H9 (cell line): Measurements from ENCODE around the gene CCNL1. TPM values are rescaled to one million over a fixed set of nuclear protein-coding genes. Genes with fewer than 3 reads are reported as not detected.

ENCODE experiments used
- DNase-seq: peaks from one replicate; pipeline ENCODE4 v3.0.0-alpha.2; 2017
- H2AFZ ChIP-seq: one replicate; pipeline ENCODE4 v1.6.1; 2013; ENCODE audit warnings: mild to moderate bottlenecking, low read length, control low read depth, moderate library complexity
- H2AK5ac ChIP-seq: 2 replicates; pipeline ENCODE4 v1.6.1; 2013; ENCODE audit warnings: low read length, control low read depth, mixed read lengths; ENCODE audit not compliant: insufficient read length
- H2BK120ac ChIP-seq: one replicate; pipeline ENCODE4 v1.6.1; 2013; ENCODE audit warnings: low read depth, mild to moderate bottlenecking, low read length, control low read depth, inconsistent platforms; ENCODE audit not compliant: poor library complexity, severe bottlenecking
- H2BK12ac ChIP-seq: 2 replicates; pipeline ENCODE4 v1.6.1; 2013; ENCODE audit warnings: low read length, control low read depth, mixed read lengths, low read depth; ENCODE audit not compliant: insufficient read length
- H2BK15ac ChIP-seq: 2 replicates; pipeline ENCODE4 v1.6.1; 2013; ENCODE audit warnings: low read depth, low read length, control low read depth
- H2BK20ac ChIP-seq: one replicate; pipeline ENCODE4 v1.6.1; 2013; ENCODE audit warnings: low read depth, mild to moderate bottlenecking, low read length, control low read depth, inconsistent platforms; ENCODE audit not compliant: poor library complexity, severe bottlenecking
- H2BK5ac ChIP-seq: 2 replicates; pipeline ENCODE4 v1.6.1; 2013; ENCODE audit warnings: low read length, control low read depth, mixed read lengths; ENCODE audit not compliant: insufficient read length
- H3K14ac ChIP-seq: 2 replicates; pipeline ENCODE4 v1.6.1; 2013; ENCODE audit warnings: low read length, control low read depth; ENCODE audit not compliant: insufficient read depth
- H3K18ac ChIP-seq: 2 replicates; pipeline ENCODE4 v1.6.1; 2013; ENCODE audit warnings: low read depth, mild to moderate bottlenecking, mixed read lengths, low read length, control low read depth; ENCODE audit not compliant: insufficient read length
- H3K23ac ChIP-seq: 2 replicates; pipeline ENCODE4 v1.6.1; 2013; ENCODE audit warnings: low read length, control low read depth, mixed read lengths, low read depth; ENCODE audit not compliant: insufficient read length
- H3K23me2 ChIP-seq: 2 replicates; pipeline ENCODE4 v1.6.1; 2013; ENCODE audit warnings: low read depth, mild to moderate bottlenecking, mixed read lengths, low read length, control low read depth; ENCODE audit not compliant: insufficient read length, poor library complexity, severe bottlenecking
- H3K27ac ChIP-seq: 2 replicates; pipeline ENCODE4 v1.5.1; 2013; ENCODE audit warnings: low read length, control low read depth, mixed read lengths, low read depth; ENCODE audit not compliant: insufficient read length
- H3K27me3 ChIP-seq: 2 replicates; pipeline ENCODE4 v1.6.1; 2013; ENCODE audit warnings: low read length, control low read depth, inconsistent platforms; ENCODE audit not compliant: insufficient read depth
- H3K4ac ChIP-seq: 2 replicates; pipeline ENCODE4 v1.6.1; 2013; ENCODE audit warnings: low read depth, mild to moderate bottlenecking, control low read depth, inconsistent platforms, low read length, moderate library complexity
- H3K4me1 ChIP-seq: 2 replicates; pipeline ENCODE4 v1.6.1; 2013; ENCODE audit warnings: low read length, control low read depth, inconsistent platforms; ENCODE audit not compliant: insufficient read depth
- H3K4me2 ChIP-seq: 2 replicates; pipeline ENCODE4 v1.6.1; 2013; ENCODE audit warnings: low read length, control low read depth, mixed read lengths; ENCODE audit not compliant: insufficient read length, insufficient read depth
- H3K56ac ChIP-seq: 2 replicates; pipeline ENCODE4 v1.6.1; 2013; ENCODE audit warnings: low read depth, mild to moderate bottlenecking, mixed read lengths, low read length, control low read depth; ENCODE audit not compliant: insufficient read length
- H3K79me1 ChIP-seq: 2 replicates; pipeline ENCODE4 v1.6.1; 2013; ENCODE audit warnings: low read depth, mild to moderate bottlenecking, moderate library complexity, low read length, control low read depth, inconsistent platforms; ENCODE audit not compliant: insufficient read depth, poor library complexity, severe bottlenecking
- H3K79me2 ChIP-seq: 2 replicates; pipeline ENCODE4 v1.6.1; 2013; ENCODE audit warnings: low read length, control low read depth, inconsistent platforms; ENCODE audit not compliant: insufficient read depth
- H3K9ac ChIP-seq: 2 replicates; pipeline ENCODE4 v1.6.1; 2013; ENCODE audit warnings: low read length, control low read depth, mixed read lengths; ENCODE audit not compliant: insufficient read length; ENCODE audit errors: extremely low read depth
- H3K9me3 ChIP-seq: one replicate; pipeline ENCODE4 v1.6.1; 2013; ENCODE audit warnings: low read depth, low read length, inconsistent platforms; ENCODE audit not compliant: control insufficient read depth
- H3T11ph ChIP-seq: one replicate; pipeline ENCODE4 v1.6.1; 2013; ENCODE audit warnings: mild to moderate bottlenecking, low read length, control low read depth, inconsistent platforms
- H4K20me1 ChIP-seq: one replicate; pipeline ENCODE4 v1.6.1; 2013; ENCODE audit not compliant: control insufficient read depth, insufficient read length, insufficient read depth
- H4K5ac ChIP-seq: 2 replicates; pipeline ENCODE4 v1.6.1; 2013; ENCODE audit warnings: low read depth, mild to moderate bottlenecking, mixed read lengths, low read length, control low read depth; ENCODE audit not compliant: insufficient read length
- H4K8ac ChIP-seq: replicated peaks from 2 replicates; pipeline ENCODE4 v1.6.1; 2013; ENCODE audit warnings: low read length, control low read depth, mixed read lengths, low read depth; ENCODE audit not compliant: insufficient read length
- H4K91ac ChIP-seq: 2 replicates; pipeline ENCODE4 v1.6.1; 2013; ENCODE audit warnings: low read depth, mild to moderate bottlenecking, moderate library complexity, mixed read lengths, low read length, control low read depth; ENCODE audit not compliant: insufficient read length
- H3K27ac Mint-ChIP-seq, 3 experiments: 2 replicates in 2 of 3; 3 replicates in 1 of 3; pipeline ENCODE4 v1.8.0; 2020 to 2021; ENCODE audit warnings: mixed read lengths in 3 of 3, mild to moderate bottlenecking in 1 of 3, moderate library complexity in 1 of 3
- H3K27me3 Mint-ChIP-seq: 2 replicates; pipeline ENCODE4 v1.8.0; 2021; ENCODE audit warnings: low read depth, mild to moderate bottlenecking, moderate library complexity, mixed read lengths
- H3K36me3 Mint-ChIP-seq, 3 experiments: 2 replicates in 2 of 3; 3 replicates in 1 of 3; pipeline ENCODE4 v1.8.0; 2020 to 2021; ENCODE audit warnings: low read depth in 3 of 3, mixed read lengths in 3 of 3; ENCODE audit not compliant: insufficient read depth in 1 of 3
- H3K4me1 Mint-ChIP-seq, 2 experiments: 2 replicates each; pipeline ENCODE4 v1.8.0; 2020; ENCODE audit warnings: mixed read lengths in 2 of 2
- H3K4me3 Mint-ChIP-seq, 2 experiments: 2 replicates in 1 of 2; 3 replicates in 1 of 2; pipeline ENCODE4 v1.8.0; 2020 to 2021; ENCODE audit warnings: mild to moderate bottlenecking in 2 of 2, mixed read lengths in 2 of 2, moderate library complexity in 1 of 2
- H3K9me3 Mint-ChIP-seq, 2 experiments: 2 replicates in 1 of 2; 3 replicates in 1 of 2; pipeline ENCODE4 v1.8.0; 2020; ENCODE audit warnings: mild to moderate bottlenecking in 2 of 2, mixed read lengths in 2 of 2, moderate library complexity in 1 of 2
- WGBS: extraction: QIAGEN DNeasy Blood & Tissue Kit; methylation state at CpG from one replicate; pipeline ENCODE4 v1.1.7; 2013; ENCODE audit warnings: missing lambda C conversion rate, low lambda C conversion rate, mixed read lengths; ENCODE audit not compliant: insufficient read length; ENCODE audit errors: extremely low coverage; 5-methylcytosine and 5-hydroxymethylcytosine counted together
- total RNA-seq: library from RNA; stranded (reverse); gene quantifications from 2 replicates; pipeline ENCODE4 v1.2.1, GENCODE V29; 2021
- TF ChIP-seq, protein P1 (sequence below): fragments of 200-600 bp; sonication (generic); conservative IDR thresholded peaks from 3 replicates; pipeline ENCODE4 v1.8.0; 2021; ENCODE audit warnings: antibody characterized with exemption, mild to moderate bottlenecking

The CCNL1 gene
- total RNA-seq, 1 experiment from 2014 or later = 103 TPM

DNA sequence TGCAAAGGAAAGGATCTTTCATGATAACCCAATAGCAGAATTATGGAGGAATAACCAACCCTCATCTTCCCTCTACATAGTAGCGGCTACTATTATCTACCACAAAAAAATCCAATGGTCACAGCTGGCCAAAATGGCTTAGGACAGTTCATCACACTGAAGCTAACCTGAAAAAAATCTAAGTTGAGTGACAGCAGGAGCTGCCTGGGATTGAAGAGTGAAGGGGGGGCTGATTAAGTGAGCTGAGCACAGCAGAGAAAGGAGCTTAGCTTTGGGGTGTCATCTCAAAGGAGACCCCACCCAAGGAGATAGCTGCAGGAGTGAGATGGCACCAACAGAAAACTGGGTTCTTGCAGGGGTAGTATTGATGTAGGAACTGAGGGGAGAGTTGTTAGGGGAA, 33.6 kb downstream of the CCNL1 start:
- no peaks in the 10 kb centered on the region for H3K27me3 ChIP-seq
- H3K9me3 ChIP-seq = no peaks in the 10 kb centered on the region
- no peak overlapping the region for H4K8ac ChIP-seq
- no peak overlapping the region for H2BK5ac ChIP-seq
- no peak overlapping the region for H3K9ac ChIP-seq
- Mint-ChIP-seq H3K36me3 (no peaks in the 10 kb centered on the region), H3K27me3 (peaks cover 4% of the 10 kb centered on the region), H3K27ac (no peak overlapping the region), H3K4me3 (no peak overlapping the region), H3K4me1 (peaks cover 27 to 35% of the 10 kb centered on the region in 2 experiments), H3K9me3 (no peaks in the 10 kb centered on the region)
- no peak overlapping the region for H3K18ac ChIP-seq
- no peaks in the 10 kb centered on the region for H3K23me2 ChIP-seq
- no peak overlapping the region for H3K27ac ChIP-seq
- no peak overlapping the region for H4K91ac ChIP-seq
- no peak overlapping the region for H4K5ac ChIP-seq
- H2BK20ac ChIP-seq = no peak overlapping the region
- H3K4me1 ChIP-seq = peaks cover 2% of the 10 kb centered on the region; the same call in 1 of the 2 replicates
- H3K79me1 ChIP-seq = no peaks in the 10 kb centered on the region
- H3K23ac ChIP-seq = no peak overlapping the region
- TF ChIP-seq, protein P1, sequence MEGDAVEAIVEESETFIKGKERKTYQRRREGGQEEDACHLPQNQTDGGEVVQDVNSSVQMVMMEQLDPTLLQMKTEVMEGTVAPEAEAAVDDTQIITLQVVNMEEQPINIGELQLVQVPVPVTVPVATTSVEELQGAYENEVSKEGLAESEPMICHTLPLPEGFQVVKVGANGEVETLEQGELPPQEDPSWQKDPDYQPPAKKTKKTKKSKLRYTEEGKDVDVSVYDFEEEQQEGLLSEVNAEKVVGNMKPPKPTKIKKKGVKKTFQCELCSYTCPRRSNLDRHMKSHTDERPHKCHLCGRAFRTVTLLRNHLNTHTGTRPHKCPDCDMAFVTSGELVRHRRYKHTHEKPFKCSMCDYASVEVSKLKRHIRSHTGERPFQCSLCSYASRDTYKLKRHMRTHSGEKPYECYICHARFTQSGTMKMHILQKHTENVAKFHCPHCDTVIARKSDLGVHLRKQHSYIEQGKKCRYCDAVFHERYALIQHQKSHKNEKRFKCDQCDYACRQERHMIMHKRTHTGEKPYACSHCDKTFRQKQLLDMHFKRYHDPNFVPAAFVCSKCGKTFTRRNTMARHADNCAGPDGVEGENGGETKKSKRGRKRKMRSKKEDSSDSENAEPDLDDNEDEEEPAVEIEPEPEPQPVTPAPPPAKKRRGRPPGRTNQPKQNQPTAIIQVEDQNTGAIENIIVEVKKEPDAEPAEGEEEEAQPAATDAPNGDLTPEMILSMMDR = no peak
- no CpG with 5 or more reads among the region's 1 CpG for WGBS
- no peaks in the 10 kb centered on the region for H4K20me1 ChIP-seq
- H2AK5ac ChIP-seq = no peak overlapping the region
- DNase-seq = no peak
- no peak overlapping the region for H3K56ac ChIP-seq
- no peak overlapping the region for H3K4me2 ChIP-seq
- no peak overlapping the region for H2BK120ac ChIP-seq
- H3K4ac ChIP-seq = no peak overlapping the region
- no peak overlapping the region for H2AFZ ChIP-seq
- H2BK12ac ChIP-seq = no peak overlapping the region
- no peak overlapping the region for H3T11ph ChIP-seq
- no peaks in the 10 kb centered on the region for H3K79me2 ChIP-seq
- no peak overlapping the region; the same call in 1 of the 2 replicates for H2BK15ac ChIP-seq
- no peak overlapping the region for H3K14ac ChIP-seq
